Activated naive CD8-positive, alpha-beta T cell treated with anti-CD3 and anti-CD28 coated beads, Interleukin-2, amount 10 ng/mL, durations not matched to agents 7 days and 5 days (primary cell): ENCODE data around the gene SMCO3. TPM values are rescaled to one million over a fixed set of nuclear protein-coding genes. Genes with fewer than 3 reads are reported as not detected.

ENCODE experiments used
- ATAC-seq: fragments of 150-1000 bp; cut with Tn5 transposase; one replicate; pipeline ENCODE4 v1.10.0; 2021; ENCODE audit warnings: low read depth, moderate library complexity
- POLR2A ChIA-PET: fragments of 350-600 bp; sonication (Branson Sonifier 250); formaldehyde crosslinking; loops from one replicate; lab custom pipeline; 2021; ENCODE audit warnings: antibody characterized with exemption; lab: Charles Lee
- DNase-seq: peaks from one replicate; pipeline ENCODE4 v3.0.0; 2021
- H3K27ac Mint-ChIP-seq: one replicate; pipeline ENCODE4 v1.8.0; 2022; ENCODE audit warnings: mild to moderate bottlenecking, mixed read lengths
- H3K27me3 Mint-ChIP-seq: one replicate; pipeline ENCODE4 v1.8.0; 2022; ENCODE audit warnings: mild to moderate bottlenecking, moderate library complexity, mixed read lengths
- H3K36me3 Mint-ChIP-seq: one replicate; pipeline ENCODE4 v1.8.0; 2021; ENCODE audit warnings: mild to moderate bottlenecking, mixed read lengths
- H3K4me1 Mint-ChIP-seq: one replicate; pipeline ENCODE4 v1.8.0; 2021; ENCODE audit warnings: mixed read lengths
- H3K4me3 Mint-ChIP-seq: one replicate; pipeline ENCODE4 v1.8.0; 2022; ENCODE audit warnings: mild to moderate bottlenecking, moderate library complexity, mixed read lengths
- H3K9me3 Mint-ChIP-seq: one replicate; pipeline ENCODE4 v1.8.0; 2021; ENCODE audit warnings: mixed read lengths
- total RNA-seq, 2 experiments: library from RNA; stranded (reverse); gene quantifications; one replicate each; pipeline ENCODE4 v1.2.3, GENCODE V29; 2021

Gene SMCO3
- not detected for total RNA-seq

DNA sequence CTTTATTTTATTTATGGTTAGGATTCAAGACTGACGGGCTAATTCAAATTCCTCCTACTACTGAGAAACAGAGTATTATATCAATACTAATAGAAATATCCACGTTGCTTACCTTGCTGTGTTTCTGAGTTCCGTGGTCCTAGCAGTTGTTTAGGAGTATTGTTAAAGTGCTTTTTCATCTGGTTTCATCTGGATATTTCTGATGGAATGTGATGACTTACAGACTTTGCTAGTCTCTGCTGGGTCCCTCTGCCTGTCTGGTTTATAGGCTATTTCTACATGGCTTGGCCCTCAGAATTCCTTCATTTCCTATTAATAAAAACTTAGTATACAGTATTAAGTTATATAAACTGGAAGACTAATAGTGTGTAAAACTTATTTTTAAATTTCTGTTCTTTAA is at the start of gene SMCO3:
SMCO3 (minus strand) TSS at position 169 of the 400 bp plus-strand sequence. CDS start 7,502 bp downstream, outside the sequence.
- no peak for ATAC-seq
- Mint-ChIP-seq H3K27me3 (no peaks in the 10 kb centered on the region), H3K9me3 (no peaks in the 10 kb centered on the region), H3K36me3 (peaks cover 2% of the 10 kb centered on the region), H3K27ac (no peak within 1 kb of the TSS), H3K4me1 (peaks cover 8% of the 10 kb centered on the region), H3K4me3 (no peak within 1 kb of the TSS)
- POLR2A ChIA-PET = no interaction called here
- no peak for DNase-seq

DNA sequence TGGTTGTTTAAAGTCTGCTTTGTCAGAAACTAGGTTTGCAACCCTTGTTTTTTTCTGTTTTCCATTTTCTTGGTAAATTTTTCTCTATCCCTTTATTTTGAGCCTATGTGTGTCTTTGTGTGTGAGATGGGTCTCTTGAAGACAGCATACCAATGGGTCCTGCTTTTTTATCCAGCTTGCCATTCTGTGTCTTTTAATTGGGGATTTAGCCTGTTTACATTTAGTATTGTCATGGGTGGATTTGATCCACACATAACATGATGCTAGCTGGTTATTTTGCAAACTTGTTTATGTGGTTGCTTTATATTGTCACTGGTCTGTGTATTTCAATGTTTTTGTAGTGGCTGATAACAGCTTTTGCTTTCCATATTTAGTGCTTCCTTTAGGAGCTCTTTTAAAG is 46.5 kb upstream of the SMCO3 start:
- no peaks in the 10 kb centered on the region for H3K27me3 Mint-ChIP-seq
- POLR2A ChIA-PET = no interaction called here
- H3K27ac Mint-ChIP-seq = no peak overlapping the region
- H3K9me3 Mint-ChIP-seq = peaks cover 23% of the 10 kb centered on the region
- H3K4me1 Mint-ChIP-seq = no peaks in the 10 kb centered on the region
- H3K36me3 Mint-ChIP-seq = peaks cover 8% of the 10 kb centered on the region
- ATAC-seq (no peak), DNase-seq (no peak)
- H3K4me3 Mint-ChIP-seq = no peak overlapping the region

DNA sequence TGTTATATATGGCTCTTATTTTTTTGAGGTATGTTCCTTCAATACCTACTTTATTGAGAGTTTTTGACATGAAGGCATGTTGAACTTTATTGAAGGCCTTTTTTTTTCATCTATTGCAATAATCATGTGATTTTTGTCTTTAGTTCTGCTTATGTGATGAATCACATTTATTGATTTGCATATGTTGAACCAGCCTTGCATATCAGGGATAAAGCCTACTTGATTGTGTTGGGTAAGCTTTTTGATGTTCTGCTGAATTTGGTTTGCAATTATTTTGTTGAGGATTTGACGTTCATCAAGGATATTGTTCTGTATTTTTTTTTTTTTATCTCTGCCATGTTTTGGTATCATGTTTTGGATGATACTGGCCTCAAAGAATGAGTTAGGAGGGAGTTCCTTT is 44.5 kb upstream of the SMCO3 start:
- POLR2A ChIA-PET = no interaction called here
- peaks cover 21% of the 10 kb centered on the region for H3K9me3 Mint-ChIP-seq
- H3K36me3 Mint-ChIP-seq = peaks cover 8% of the 10 kb centered on the region
- H3K4me1 Mint-ChIP-seq = no peaks in the 10 kb centered on the region
- H3K27me3 Mint-ChIP-seq = no peaks in the 10 kb centered on the region
- DNase-seq = no peak
- H3K4me3 Mint-ChIP-seq = no peak overlapping the region
- ATAC-seq = no peak
- no peak overlapping the region for H3K27ac Mint-ChIP-seq

GRCh38 chr12:14854586-14855183 is 40.7 kb upstream of the SMCO3 start:
- POLR2A ChIA-PET = no interaction called here
- Mint-ChIP-seq H3K27me3 (no peaks in the 10 kb centered on the region), H3K36me3 (peaks cover 4% of the 10 kb centered on the region), H3K27ac (no peak overlapping the region), H3K4me1 (no peaks in the 10 kb centered on the region), H3K9me3 (peaks cover 12% of the 10 kb centered on the region), H3K4me3 (no peak overlapping the region)
- no peak for DNase-seq
- ATAC-seq = no peak

DNA sequence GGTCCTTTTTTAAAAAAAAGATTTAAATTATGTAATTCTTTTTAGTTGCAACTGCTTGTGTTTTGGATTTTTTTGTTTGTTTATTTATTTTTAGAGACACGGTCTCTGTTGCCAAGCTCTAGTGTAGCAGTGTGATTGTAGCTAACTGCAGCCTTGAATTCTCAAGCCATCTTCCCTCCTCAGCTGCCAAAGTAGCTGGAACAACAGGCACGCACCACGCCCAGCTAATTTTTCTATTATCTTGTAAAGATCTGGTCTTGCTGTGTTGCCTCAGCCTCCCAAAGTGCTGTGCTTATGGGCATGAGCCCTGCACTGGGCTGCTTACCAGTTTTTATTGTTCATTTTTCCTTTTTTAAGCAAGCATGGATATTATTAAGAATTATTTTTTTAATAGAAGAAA is 40.0 kb upstream of the SMCO3 start:
- POLR2A ChIA-PET = no interaction called here
- no peaks in the 10 kb centered on the region for H3K27me3 Mint-ChIP-seq
- peaks cover 2% of the 10 kb centered on the region for H3K36me3 Mint-ChIP-seq

DNA sequence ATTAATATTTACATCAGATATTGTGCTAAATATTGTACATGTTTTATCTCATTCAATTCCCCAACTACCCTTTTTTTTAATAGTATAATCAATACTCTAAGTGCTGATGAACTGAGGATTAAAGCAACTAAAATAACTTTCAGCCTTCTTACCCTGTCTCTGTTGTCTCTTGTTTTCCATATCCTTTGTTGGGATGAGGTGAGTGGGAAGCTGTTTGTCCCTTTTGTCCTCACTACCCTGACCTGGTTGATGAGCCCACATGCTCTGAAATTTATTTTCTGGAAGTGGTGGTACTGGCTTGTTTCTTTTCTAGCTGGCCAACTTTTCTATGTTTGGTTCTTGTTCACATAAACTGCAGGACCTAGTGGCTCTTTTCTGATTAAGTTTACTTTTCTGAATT is 38.9 kb upstream of the SMCO3 start:
- H3K27me3 Mint-ChIP-seq = no peaks in the 10 kb centered on the region
- H3K4me3 Mint-ChIP-seq = no peak overlapping the region
- POLR2A ChIA-PET = no interaction called here
- peaks cover 7% of the 10 kb centered on the region for H3K9me3 Mint-ChIP-seq
- H3K4me1 Mint-ChIP-seq = no peaks in the 10 kb centered on the region
- DNase-seq (no peak), ATAC-seq (no peak)
- H3K27ac Mint-ChIP-seq = no peak overlapping the region
- peaks cover 2% of the 10 kb centered on the region for H3K36me3 Mint-ChIP-seq

More for the DNA sequence above, 40.0 kb upstream of the SMCO3 start:
- no peak overlapping the region for H3K27ac Mint-ChIP-seq
- H3K4me1 Mint-ChIP-seq = no peaks in the 10 kb centered on the region
- H3K9me3 Mint-ChIP-seq = peaks cover 7% of the 10 kb centered on the region
- H3K4me3 Mint-ChIP-seq = no peak overlapping the region
- ATAC-seq (no peak), DNase-seq (no peak)

DNA sequence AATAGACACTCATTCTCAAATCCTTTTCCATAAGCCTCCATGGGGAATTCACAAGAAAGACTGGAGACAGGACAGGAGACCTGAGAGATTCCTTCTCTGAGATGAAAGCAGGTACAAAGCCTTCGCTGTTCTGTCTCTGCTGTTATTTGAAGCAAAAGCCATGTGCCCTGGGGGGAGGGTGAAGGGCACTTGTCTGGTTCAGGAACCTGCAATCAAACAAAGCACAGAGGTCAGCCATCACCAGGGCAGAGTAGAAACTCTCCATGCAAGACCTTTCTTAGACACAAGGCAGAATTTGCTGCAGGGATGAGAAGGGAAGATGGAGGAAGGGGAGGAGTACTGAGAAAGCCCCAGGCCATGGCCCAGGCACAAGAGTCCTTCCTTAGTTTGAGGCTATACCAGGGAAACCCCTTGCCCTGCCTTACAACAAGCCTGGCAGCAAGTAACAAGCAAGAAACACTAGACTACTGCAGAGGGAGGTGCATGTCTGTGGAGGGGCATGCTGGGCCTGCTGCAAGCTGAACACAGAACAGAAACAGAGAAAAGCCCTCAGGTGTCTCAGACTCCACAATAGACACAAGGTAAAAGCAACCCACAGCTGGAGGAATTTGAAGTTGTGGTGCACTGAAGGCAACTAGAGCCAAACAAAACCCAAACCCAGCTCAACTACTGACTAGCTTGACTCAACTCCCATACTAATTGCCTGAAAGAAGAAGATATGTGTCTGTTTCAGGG is 37.1 kb upstream of the SMCO3 start:
- Mint-ChIP-seq H3K36me3 (no peaks in the 10 kb centered on the region), H3K27me3 (no peaks in the 10 kb centered on the region), H3K4me1 (peaks cover 2% of the 10 kb centered on the region), H3K4me3 (no peak overlapping the region), H3K27ac (no peak overlapping the region), H3K9me3 (no peaks in the 10 kb centered on the region)
- DNase-seq (no peak), ATAC-seq (no peak)
- POLR2A ChIA-PET = interaction anchor here (0.7 kb wide), 1 partner anchor 128 kb away, joined by 3 read pairs; no protein-coding TSS in a partner anchor

DNA sequence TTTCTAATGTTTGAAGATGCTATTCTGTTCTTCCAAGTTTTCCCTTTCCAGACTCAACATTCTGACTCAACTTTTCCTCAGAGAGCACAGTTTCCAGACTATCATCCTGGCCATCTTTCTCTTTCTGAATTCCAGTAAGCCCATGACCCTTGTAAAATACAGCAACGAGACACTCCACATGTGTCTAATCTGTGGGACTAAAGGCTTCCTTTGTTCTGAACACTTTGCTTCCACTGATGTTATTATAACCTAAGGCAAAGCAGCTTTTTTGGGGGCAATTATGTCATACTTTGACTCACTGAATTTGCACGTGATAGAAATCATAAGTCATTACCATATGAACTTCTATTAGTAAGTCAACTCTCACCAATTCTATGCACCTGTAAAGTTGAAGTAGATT is 35.7 kb upstream of the SMCO3 start:
- Mint-ChIP-seq H3K27ac (no peak overlapping the region), H3K4me3 (no peak overlapping the region), H3K27me3 (no peaks in the 10 kb centered on the region), H3K9me3 (no peaks in the 10 kb centered on the region), H3K4me1 (peaks cover 6% of the 10 kb centered on the region), H3K36me3 (no peaks in the 10 kb centered on the region)
- DNase-seq (no peak), ATAC-seq (no peak)
- POLR2A ChIA-PET = no interaction called here

GRCh38 chr12:14846876-14847580 is 33.0 kb upstream of the SMCO3 start:
- no peak for DNase-seq
- Mint-ChIP-seq H3K27me3 (no peaks in the 10 kb centered on the region), H3K36me3 (no peaks in the 10 kb centered on the region), H3K4me1 (peaks cover 6% of the 10 kb centered on the region), H3K27ac (no peak overlapping the region), H3K4me3 (no peak overlapping the region), H3K9me3 (no peaks in the 10 kb centered on the region)
- POLR2A ChIA-PET = interaction anchor here (1.2 kb wide), 1 partner anchor 149 kb away, joined by 4 read pairs; no protein-coding TSS in a partner anchor
- no peak for ATAC-seq

GRCh38 chr12:14846042-14846587 is 32.1 kb upstream of the SMCO3 start:
- no peaks in the 10 kb centered on the region for H3K9me3 Mint-ChIP-seq
- no peak overlapping the region for H3K27ac Mint-ChIP-seq
- ATAC-seq (no peak), DNase-seq (no peak)
- H3K36me3 Mint-ChIP-seq = no peaks in the 10 kb centered on the region
- POLR2A ChIA-PET = no interaction called here
- H3K4me3 Mint-ChIP-seq = no peak overlapping the region
- H3K4me1 Mint-ChIP-seq = peaks cover 6% of the 10 kb centered on the region
- no peaks in the 10 kb centered on the region for H3K27me3 Mint-ChIP-seq

DNA sequence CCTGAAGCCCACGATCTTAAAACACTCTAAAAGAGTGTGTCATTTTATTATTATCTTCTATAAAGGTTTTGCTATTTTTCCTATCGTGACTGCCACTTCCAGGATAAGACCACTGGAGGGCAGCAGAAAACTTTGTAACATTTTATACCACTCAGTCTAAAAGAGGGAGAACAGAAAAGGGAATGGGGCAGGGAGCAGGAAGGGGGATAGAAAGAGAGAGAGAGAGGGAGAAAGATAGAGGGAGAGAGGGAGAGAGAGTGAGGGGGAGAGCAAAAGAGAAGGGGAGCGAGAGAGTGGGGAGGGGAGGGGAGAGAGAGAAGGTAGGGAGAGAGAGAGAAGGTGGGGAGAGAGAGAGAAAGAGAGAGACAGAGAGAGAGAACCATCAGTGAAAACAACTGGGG is 31.4 kb upstream of the SMCO3 start:
- peaks cover 6% of the 10 kb centered on the region for H3K4me1 Mint-ChIP-seq
- H3K27ac Mint-ChIP-seq = peak overlapping the region; percentile 55
- H3K4me3 Mint-ChIP-seq = no peak overlapping the region
- no peaks in the 10 kb centered on the region for H3K36me3 Mint-ChIP-seq
- POLR2A ChIA-PET = no interaction called here
- H3K9me3 Mint-ChIP-seq = no peaks in the 10 kb centered on the region
- H3K27me3 Mint-ChIP-seq = peaks cover 2% of the 10 kb centered on the region
- ATAC-seq (no peak), DNase-seq (no peak)

DNA sequence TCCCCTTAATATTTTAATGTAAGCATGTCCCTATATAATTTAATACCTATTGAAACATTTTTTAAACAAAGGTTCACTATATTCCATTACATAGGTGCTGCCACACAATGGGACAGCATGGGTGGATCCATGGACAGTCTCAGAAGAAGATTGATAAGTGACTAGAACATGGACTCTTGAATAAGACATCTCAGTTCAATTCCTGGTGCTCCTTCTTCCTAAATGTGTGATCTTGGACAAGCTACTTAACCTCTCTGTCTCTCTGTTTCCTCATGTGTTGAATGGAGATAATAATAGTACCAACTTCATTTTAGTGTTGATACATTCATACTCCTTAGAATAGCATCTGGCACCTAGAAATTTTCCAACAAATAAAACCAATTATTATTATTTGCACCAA is 30.4 kb upstream of the SMCO3 start:
- POLR2A ChIA-PET = no interaction called here

GRCh38 chr12:14843425-14843887 is 29.5 kb upstream of the SMCO3 start, which contains the start of gene ART4:
ART4 (minus strand) TSS chr12:14843526; CDS start chr12:14843113, 413 bp downstream.
- Mint-ChIP-seq H3K27ac (no peak within 1 kb of the TSS), H3K4me3 (no peak within 1 kb of the TSS), H3K9me3 (no peaks in the 10 kb centered on the region), H3K36me3 (peaks cover 2% of the 10 kb centered on the region), H3K4me1 (peaks cover 6% of the 10 kb centered on the region), H3K27me3 (peaks cover 5% of the 10 kb centered on the region)
- DNase-seq = no peak
- ATAC-seq = no peak
- POLR2A ChIA-PET = no interaction called here

More for the DNA sequence above, 30.4 kb upstream of the SMCO3 start:
- ATAC-seq (no peak), DNase-seq (no peak)
- Mint-ChIP-seq H3K27ac (no peak overlapping the region), H3K4me1 (peaks cover 6% of the 10 kb centered on the region), H3K36me3 (no peaks in the 10 kb centered on the region), H3K27me3 (peaks cover 2% of the 10 kb centered on the region), H3K4me3 (no peak overlapping the region), H3K9me3 (no peaks in the 10 kb centered on the region)
